GM12878 (cell line): Measurements from ENCODE around the gene ATXN2. TPM values are rescaled to one million over a fixed set of nuclear protein-coding genes. Genes with fewer than 3 reads are reported as not detected.
"Not testable (repeated sequence)": the region's sequence is repeated elsewhere in the genome, so short reads cannot be mapped to it uniquely, and the experiment has no call there.

Experiments
- ATAC-seq: fragments of 200-7000 bp; cut with Tn5 transposase; 3 replicates; pipeline ENCODE4 v1.9.1; 2020; ENCODE audit warnings: mild to moderate bottlenecking, moderate library complexity
- BruUV-seq: library from RNA; stranded (reverse); fragments of 400-500 nt; replicated peaks from 2 replicates; lab custom pipeline; 2021; lab: Mats Ljungman, UMichigan
- CTCF ChIA-PET: fragments of 300-600 bp; sonication (Branson Sonifier 250); formaldehyde crosslinking; extraction: SDS; loops from one replicate; lab custom pipeline; 2021; ENCODE audit warnings: inconsistent platforms; lab: Yijun Ruan, JAX
- POLR2A ChIA-PET: fragments of 350-600 bp; formaldehyde crosslinking; extraction: SDS; loops from one replicate; lab custom pipeline; 2021; ENCODE audit warnings: inconsistent platforms; lab: Charles Lee
- RAD21 ChIA-PET: fragments of 300-600 bp; sonication (Branson Sonifier 250); formaldehyde crosslinking; loops from one replicate; lab custom pipeline; 2023; ENCODE audit warnings: antibody characterized with exemption; ENCODE audit not compliant: unreplicated experiment; lab: Charles Lee
- SMC1A ChIA-PET: fragments of 300-600 bp; sonication (Branson Sonifier 250); formaldehyde crosslinking; loops from one replicate; lab custom pipeline; 2023; ENCODE audit not compliant: unreplicated experiment, uncharacterized antibody; lab: Charles Lee
- DNase-seq: peaks from one replicate; pipeline ENCODE4 v3.0.0-alpha.2; 2011; ENCODE audit warnings: low read depth, low spot score
- FAIRE-seq: peaks from 3 replicates; lab custom pipeline; 2011; peaks lifted over from hg19 to GRCh38; lab: Jason Lieb, UNC
- H2AFZ ChIP-seq: 2 replicates; pipeline ENCODE4 v1.6.0; 2011; ENCODE audit warnings: low read depth, low read length, control low read depth; ENCODE audit not compliant: control insufficient read depth
- H3K27ac ChIP-seq: 2 replicates; pipeline ENCODE4 v1.5.1; 2011; ENCODE audit warnings: control low read depth; ENCODE audit not compliant: control insufficient read depth, insufficient read depth
- H3K27me3 ChIP-seq, 2 experiments: replicated peaks in 1 of 2; 2 replicates each; pipeline versions ENCODE4 v1.6.0 to v1.6.1; 2011; ENCODE audit warnings: low read length in 1 of 2; ENCODE audit not compliant: control insufficient read depth in 2 of 2, insufficient read depth in 2 of 2
- H3K36me3 ChIP-seq, 2 experiments: 2 replicates each; pipeline ENCODE4 v1.5.1; 2011; ENCODE audit warnings: low read length in 1 of 2; ENCODE audit not compliant: control insufficient read depth in 2 of 2, insufficient read depth in 2 of 2
- H3K4me1 ChIP-seq: 2 replicates; pipeline ENCODE4 v1.6.1; 2011; ENCODE audit warnings: mild to moderate bottlenecking, low read length, moderate library complexity, mixed read lengths; ENCODE audit not compliant: control insufficient read depth, insufficient read depth
- H3K4me2 ChIP-seq: 2 replicates; pipeline ENCODE4 v1.6.0; 2011; ENCODE audit warnings: control low read depth; ENCODE audit not compliant: control insufficient read depth, insufficient read depth
- H3K4me3 ChIP-seq: fragments of 200-600 bp; sonication (generic); 2 replicates; pipeline ENCODE4 v1.5.1; 2016
- H3K79me2 ChIP-seq: 2 replicates; pipeline ENCODE4 v1.6.0; 2011; ENCODE audit warnings: low read length; ENCODE audit not compliant: control insufficient read depth, insufficient read depth
- H3K9ac ChIP-seq: 2 replicates; pipeline ENCODE4 v1.8.0; 2011; ENCODE audit warnings: low read length, control low read depth, mixed read lengths; ENCODE audit not compliant: control insufficient read depth, insufficient read depth
- H3K9me3 ChIP-seq: replicated peaks from 3 replicates; pipeline ENCODE4 v1.5.1; 2011; ENCODE audit warnings: mild to moderate bottlenecking, low read length; ENCODE audit not compliant: control insufficient read depth, insufficient read depth
- H4K20me1 ChIP-seq: 2 replicates; pipeline ENCODE4 v1.6.0; 2011; ENCODE audit not compliant: control insufficient read depth, insufficient read depth
- ATF7 ChIP-seq: fragments of 450-650 bp; IDR thresholded peaks from 2 replicates; pipeline ENCODE4 v1.6.1; 2016; ENCODE audit warnings: low read depth, mild to moderate bottlenecking
- NBN ChIP-seq: fragments of 450-650 bp; IDR thresholded peaks from 2 replicates; pipeline ENCODE4 v1.6.1; 2016
- WGBS: methylation state at CpG from one replicate; pipeline ENCODE4 v1.1.6; 2016; ENCODE audit warnings: low lambda C conversion rate; ENCODE audit not compliant: insufficient replicate concordance, insufficient coverage; ENCODE audit errors: missing lambda C conversion rate; 5-methylcytosine and 5-hydroxymethylcytosine counted together
- in situ Hi-C: fragments of 300-500 bp; cut with MboI; formaldehyde crosslinking; loops from 9 replicates; pipeline ENCODE4 v1.14.3; 2018; ENCODE audit warnings: mixed read lengths
- intact Hi-C: fragments of 100-400 bp; cut with micrococcal nuclease; formaldehyde crosslinking; loops from one replicate; pipeline ENCODE4 v1.14.2; 2022; ENCODE audit not compliant: unreplicated experiment
- polyA plus RNA-seq, 11 experiments: library from polyadenylated mRNA; depleted of rRNA in 4 of 11; unstranded in 6 of 11; stranded (reverse) in 5 of 11; fragments of >200 nt; fragmentation: Nextera tagmentation in 4 of 11; fragmentation: Illumina TruSeq in 1 of 11; extraction: Ambion mirVana in 4 of 11; extraction: Trizol in 1 of 11; gene quantifications; 1 replicate in 1 of 11; 2 replicates in 10 of 11; pipeline versions ENCODE4 v1.2.1 to v1.2.3, GENCODE V29; 2011 to 2016; ENCODE audit warnings: inconsistent platforms in 2 of 11, missing spikeins in 2 of 11, low read depth in 1 of 11
- total RNA-seq, 4 experiments: library from RNA; depleted of rRNA in 3 of 4; stranded (reverse); fragments of >200 nt in 3 of 4; fragmentation: Illumina TruSeq in 1 of 4; extraction: Trizol in 1 of 4; gene quantifications; 2 replicates each; pipeline versions ENCODE4 v1.2.1 to v1.2.3, GENCODE V29; 2013 to 2021
- TF ChIP-seq, protein P1 (sequence below): IDR thresholded peaks from 2 replicates; pipeline ENCODE4 v1.6.1; 2011; ENCODE audit warnings: mild to moderate bottlenecking, low read depth, low read length, moderate library complexity; ENCODE audit not compliant: insufficient replicate concordance

ATXN2 gene
- total and polyA plus RNA-seq, 10 of the 15 experiments (the other 5 are each of a cell fraction or from before 2014, with no cell fraction given) = 8.8 to 31.5 (median 19.0) TPM

DNA sequence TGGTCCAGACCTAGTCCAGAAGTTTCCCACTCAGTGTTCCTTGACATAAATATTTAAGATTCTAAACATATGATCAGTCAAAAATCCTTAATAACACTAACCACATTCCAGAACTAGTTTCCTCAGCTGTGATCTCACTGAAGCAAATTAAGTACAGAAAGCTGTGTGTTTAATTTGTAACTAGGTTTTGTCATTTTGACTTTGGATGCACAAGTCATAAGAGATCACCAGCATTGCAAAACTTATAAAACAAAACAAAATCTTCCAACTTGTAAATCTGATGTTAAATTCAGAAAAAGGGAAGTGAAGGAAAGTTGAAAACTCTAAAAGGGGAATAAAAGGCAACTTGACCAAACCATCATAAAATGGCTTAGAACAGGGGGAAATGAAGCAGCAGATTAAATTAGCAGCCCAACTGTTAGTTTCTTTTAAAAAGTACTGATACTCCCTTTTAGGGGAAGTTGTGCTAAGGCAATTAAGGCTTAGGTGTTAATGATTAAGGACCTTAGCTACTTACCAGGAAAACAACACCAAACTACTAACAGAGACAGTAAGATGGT is 136.8 kb downstream of the ATXN2 start (continued):
- TF ChIP-seq NBN = 0 out of 2 replicates have a peak, but pooled peaks have one; percentile 47
- peak; percentile 32; the same call in 1 of the 2 replicates for TF ChIP-seq ATF7
- TF ChIP-seq, protein P1, sequence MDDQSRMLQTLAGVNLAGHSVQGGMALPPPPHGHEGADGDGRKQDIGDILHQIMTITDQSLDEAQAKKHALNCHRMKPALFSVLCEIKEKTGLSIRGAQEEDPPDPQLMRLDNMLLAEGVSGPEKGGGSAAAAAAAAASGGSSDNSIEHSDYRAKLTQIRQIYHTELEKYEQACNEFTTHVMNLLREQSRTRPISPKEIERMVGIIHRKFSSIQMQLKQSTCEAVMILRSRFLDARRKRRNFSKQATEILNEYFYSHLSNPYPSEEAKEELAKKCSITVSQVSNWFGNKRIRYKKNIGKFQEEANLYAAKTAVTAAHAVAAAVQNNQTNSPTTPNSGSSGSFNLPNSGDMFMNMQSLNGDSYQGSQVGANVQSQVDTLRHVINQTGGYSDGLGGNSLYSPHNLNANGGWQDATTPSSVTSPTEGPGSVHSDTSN = no peak
- TF ChIP-seq, all 136 proteins: peak for 7

DNA sequence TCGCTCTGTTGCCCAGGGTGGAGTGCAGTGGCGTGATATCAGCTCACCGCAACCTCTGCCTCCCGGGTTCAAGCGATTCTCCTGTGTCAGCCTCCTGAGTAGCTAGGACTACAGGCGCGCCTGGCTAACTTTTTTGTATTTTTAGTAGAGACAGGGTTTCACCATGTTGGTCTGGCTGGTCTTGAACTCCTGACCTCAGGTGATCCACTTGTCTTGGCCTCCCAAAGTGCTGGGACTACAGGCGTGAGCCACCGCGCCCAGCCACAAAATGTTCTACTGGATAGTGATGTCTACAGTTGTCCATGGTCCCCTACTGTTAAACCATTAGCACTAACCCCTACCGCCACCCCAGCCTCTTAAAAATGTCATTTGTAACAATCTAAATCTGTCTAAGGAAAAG is 139.0 kb downstream of the ATXN2 start:
- FAIRE-seq = not testable (repeated sequence)

More for the DNA sequence above, 139.0 kb downstream of the ATXN2 start:
- in situ Hi-C loops, H3K4me1 ChIP-seq, H3K9me3 ChIP-seq, H2AFZ ChIP-seq, intact Hi-C loops, H3K9ac ChIP-seq, H3K27me3 ChIP-seq, H3K36me3 ChIP-seq, ATAC-seq, DNase-seq, H3K79me2 ChIP-seq, H3K27ac ChIP-seq, H4K20me1 ChIP-seq, H3K4me3 ChIP-seq, BruUV-seq, H3K4me2 ChIP-seq: not testable (repeated sequence)
- ChIA-PET SMC1A (interaction anchor here (5.2 to 16.8 kb wide), 2 partner anchors 9 to 57 kb away, joined by 49 to 605 read pairs; partner anchors contain the start of gene SH2B3), POLR2A (interaction anchor here (1.2 kb wide), 1 partner anchor 15 kb away, joined by 3 read pairs; no protein-coding TSS in a partner anchor), RAD21 (interaction anchor here (2.8 to 4.0 kb wide), 2 partner anchors 8 to 63 kb away, joined by 14 to 18 read pairs; no protein-coding TSS in a partner anchor), CTCF (interaction anchor here (0.6 to 27.3 kb wide), 6 partner anchors 9 to 553 kb away, joined by 3 to 1117 read pairs (median 5); partner anchors contain the start of genes ERP29, SH2B3 and TMEM116)
- 98% methylated on average over 11 of the region's 11 CpGs for WGBS
